ENCODE results near the gene SYTL3.

GRCh38 chr6:158754738-158755137, 104.9 kb downstream of the SYTL3 start:
- TF ChIP-seq YY1 (IDR thresholded peaks at IDR 0.05; ENCODE audit: low read depth) (no peak), CTCF (IDR thresholded peaks at IDR 0.05) (no peak), POLR2AphosphoS5 (IDR thresholded peaks at IDR 0.05; ENCODE audit: low read depth, low read length) (no peak)
